Naive B cell (primary cell): ENCODE results near the gene SSRP1. TPM values are rescaled to one million over a fixed set of nuclear protein-coding genes. Genes with fewer than 3 reads are reported as not detected.

Experiments
- ATAC-seq, 2 donors: fragments of 150-1000 bp; cut with Tn5 transposase; 2 replicates each; pipeline ENCODE4 v1.10.0; 2021; ENCODE audit warnings: low read depth in 2 of 2, mild to moderate bottlenecking in 2 of 2, moderate library complexity in 2 of 2
- DNase-seq: peaks from one replicate; pipeline ENCODE4 v3.0.0; 2022
- H3K27ac Mint-ChIP-seq, 6 donors: one replicate each; pipeline ENCODE4 v1.8.0; 2020 to 2022; ENCODE audit warnings: mild to moderate bottlenecking in 6 of 6, mixed read lengths in 6 of 6, moderate library complexity in 5 of 6, inconsistent platforms in 2 of 6
- H3K27me3 Mint-ChIP-seq, 3 donors: one replicate each; pipeline ENCODE4 v1.8.0; 2021 to 2022; ENCODE audit warnings: mixed read lengths in 3 of 3, mild to moderate bottlenecking in 1 of 3
- H3K36me3 Mint-ChIP-seq, 2 donors: one replicate each; pipeline ENCODE4 v1.8.0; 2020 to 2022; ENCODE audit warnings: mixed read lengths in 2 of 2, inconsistent platforms in 1 of 2, mild to moderate bottlenecking in 1 of 2
- H3K4me1 Mint-ChIP-seq, 3 donors: one replicate each; pipeline ENCODE4 v1.8.0; 2020 to 2022; ENCODE audit warnings: mixed read lengths in 3 of 3, inconsistent platforms in 1 of 3, mild to moderate bottlenecking in 1 of 3, moderate library complexity in 1 of 3
- H3K4me3 Mint-ChIP-seq, 8 donors: one replicate each; pipeline ENCODE4 v1.8.0; 2020 to 2022; ENCODE audit warnings: mild to moderate bottlenecking in 8 of 8, mixed read lengths in 8 of 8, moderate library complexity in 8 of 8, inconsistent platforms in 2 of 8
- H3K9me3 Mint-ChIP-seq, 7 donors: one replicate each; pipeline ENCODE4 v1.8.0; 2020 to 2022; ENCODE audit warnings: mixed read lengths in 7 of 7, mild to moderate bottlenecking in 5 of 7, inconsistent platforms in 2 of 7, moderate library complexity in 1 of 7
- polyA plus RNA-seq, 6 donors: library from polyadenylated mRNA; unstranded; fragments of 300-500 nt; fragmentation: Illumina TruSeq; gene quantifications; one replicate each; pipeline ENCODE4 v1.2.3, GENCODE V29; 2021; ENCODE audit warnings: low read depth in 6 of 6

The SSRP1 gene
- polyA plus RNA-seq, 6 donors from 2014 or later: 22.7 to 39.6 (median 32.8) TPM

DNA sequence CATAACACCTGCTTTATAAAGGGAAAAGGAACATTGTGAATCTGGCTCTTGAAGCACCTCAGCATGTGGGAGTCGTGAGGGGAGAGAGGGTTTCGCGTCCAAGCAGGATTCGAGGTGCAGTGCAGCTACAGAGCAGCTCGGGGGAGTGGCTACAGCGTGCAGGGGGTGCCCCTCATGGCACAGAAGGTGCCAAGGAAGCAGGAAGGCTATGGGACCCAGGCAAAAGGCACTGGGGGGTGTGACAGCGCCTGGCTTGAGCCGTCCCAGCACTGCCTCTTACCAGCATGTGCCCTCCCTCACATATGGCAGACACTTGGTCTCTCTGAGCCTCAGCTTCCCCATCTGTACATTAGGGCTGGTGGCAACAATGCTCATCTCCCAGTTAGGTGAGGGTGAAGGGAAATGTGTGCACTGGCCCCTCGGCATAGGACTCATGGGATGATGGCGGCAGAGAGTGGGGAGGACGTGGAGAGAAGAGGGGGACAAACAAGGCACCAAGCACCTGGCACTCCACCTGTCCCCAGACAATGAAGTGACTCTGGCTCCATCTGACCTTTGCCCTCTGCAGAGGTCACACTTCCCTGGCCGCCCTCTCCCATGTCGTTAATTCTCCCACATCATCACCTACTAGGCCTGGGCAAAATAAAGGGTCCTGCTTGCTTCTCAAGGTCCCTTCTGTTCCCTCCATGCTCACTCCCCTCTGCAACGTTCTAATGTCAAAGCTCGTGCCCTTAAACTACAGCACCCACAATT is 21.3 kb downstream of the SSRP1 start:
- ATAC-seq (no peak), DNase-seq (no peak)
- H3K36me3 Mint-ChIP-seq: peaks cover 0 to 7% of the 10 kb centered on the region in 2 donors
- H3K9me3 Mint-ChIP-seq: no peaks in the 10 kb centered on the region
- peaks cover 5 to 15% (median 8%) of the 10 kb centered on the region in 3 donors for H3K4me1 Mint-ChIP-seq
- peaks cover 7 to 8% (median 7%) of the 10 kb centered on the region in 3 donors for H3K27me3 Mint-ChIP-seq
- no peak overlapping the region for H3K4me3 Mint-ChIP-seq
- no peak overlapping the region for H3K27ac Mint-ChIP-seq

DNA sequence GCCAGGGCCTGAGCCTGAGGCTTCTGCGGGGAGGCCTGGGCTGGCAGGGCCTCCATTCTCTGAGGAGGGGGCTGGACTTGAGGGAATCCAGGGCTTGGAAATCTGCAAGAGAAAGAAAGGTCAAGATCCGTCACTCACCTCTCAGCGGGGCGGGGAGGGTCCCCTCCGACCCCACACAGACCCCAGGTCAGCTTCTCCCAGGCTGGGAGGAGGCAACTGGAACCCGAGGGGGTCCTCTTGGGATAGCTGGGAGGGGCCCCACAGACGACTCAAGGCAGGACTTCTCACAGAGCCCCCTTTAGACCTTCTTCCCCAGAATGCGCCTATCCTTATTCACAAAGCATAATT is 21.9 kb downstream of the SSRP1 start:
- Mint-ChIP-seq H3K27me3 (peaks cover 7 to 8% (median 7%) of the 10 kb centered on the region in 3 donors), H3K4me3 (no peak overlapping the region), H3K4me1 (peaks cover 4 to 15% (median 5%) of the 10 kb centered on the region in 3 donors), H3K27ac (no peak overlapping the region), H3K36me3 (peaks cover 0 to 7% of the 10 kb centered on the region in 2 donors), H3K9me3 (no peaks in the 10 kb centered on the region)
- no peak for DNase-seq
- ATAC-seq: no peak

DNA sequence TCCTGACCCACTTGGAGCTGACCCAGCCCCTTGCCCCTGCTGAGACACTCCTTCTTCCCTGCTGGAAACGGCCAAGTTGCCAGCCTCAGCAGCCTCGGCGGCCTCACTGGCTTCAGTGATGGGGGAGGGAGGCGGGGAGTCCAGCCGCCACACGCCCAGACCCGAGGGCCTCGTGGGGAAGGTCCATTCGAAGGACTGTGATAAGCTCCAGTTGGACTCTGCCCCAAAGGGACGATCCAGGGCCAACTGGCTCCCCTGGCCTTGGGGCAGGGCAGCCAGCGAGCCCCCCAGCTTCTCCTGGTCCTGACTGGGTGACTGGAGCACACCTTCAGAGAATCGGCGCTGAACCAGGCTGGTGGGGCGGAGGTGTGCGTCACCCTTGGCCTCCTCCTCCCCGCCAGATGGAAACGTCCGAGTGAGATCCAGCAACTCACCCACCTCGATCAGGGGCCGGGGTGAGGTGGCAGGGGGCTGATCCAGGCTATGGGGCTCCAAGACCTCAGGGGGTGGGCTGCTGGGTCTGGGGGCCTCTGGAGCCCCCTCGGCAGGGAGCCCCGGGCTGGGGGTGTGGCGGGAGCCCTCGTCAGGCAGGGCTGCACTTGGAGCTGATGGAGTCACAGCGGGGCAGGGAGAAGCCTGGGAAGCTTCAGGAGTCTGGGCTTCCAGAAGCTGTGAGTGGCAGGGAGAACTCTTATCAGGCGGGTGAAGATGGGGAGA is 22.5 kb downstream of the SSRP1 start:
- no peaks in the 10 kb centered on the region for H3K9me3 Mint-ChIP-seq
- H3K36me3 Mint-ChIP-seq: peaks cover 0 to 7% of the 10 kb centered on the region in 2 donors
- ATAC-seq (no peak), DNase-seq (no peak)
- peaks cover 4 to 15% (median 5%) of the 10 kb centered on the region in 3 donors for H3K4me1 Mint-ChIP-seq
- H3K27ac Mint-ChIP-seq: no peak overlapping the region
- no peak overlapping the region for H3K4me3 Mint-ChIP-seq
- peaks cover 7 to 8% (median 7%) of the 10 kb centered on the region in 3 donors for H3K27me3 Mint-ChIP-seq

DNA sequence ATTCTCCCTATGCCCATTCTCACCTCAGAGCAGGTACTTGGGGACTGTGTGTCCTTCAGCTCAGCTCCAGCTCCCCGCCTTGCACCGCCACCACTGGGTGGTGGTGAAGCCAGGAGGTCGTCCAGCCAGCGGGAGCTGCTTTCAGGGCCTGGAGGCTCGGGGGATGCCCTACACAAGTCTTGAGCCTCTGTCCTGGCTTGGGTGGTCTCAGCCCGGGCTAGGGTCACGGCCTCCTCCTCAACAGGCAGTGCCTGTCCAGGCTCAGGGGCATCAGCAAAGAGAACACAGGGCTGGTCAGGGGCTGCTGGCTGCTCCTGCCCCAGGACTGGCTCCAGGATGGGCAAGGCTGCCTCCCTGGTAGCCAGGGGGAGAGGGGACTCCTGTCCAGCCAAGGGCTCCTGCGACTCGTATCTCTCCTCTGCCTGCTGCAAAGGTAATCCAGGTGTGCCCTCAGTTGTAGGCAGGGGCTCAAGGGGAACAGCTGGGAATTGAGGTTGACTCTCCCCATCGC is 23.1 kb downstream of the SSRP1 start:
- Mint-ChIP-seq H3K27me3 (peaks cover 7 to 8% (median 7%) of the 10 kb centered on the region in 3 donors), H3K4me1 (peaks cover 4 to 16% (median 5%) of the 10 kb centered on the region in 3 donors), H3K36me3 (peaks cover 0 to 7% of the 10 kb centered on the region in 2 donors), H3K9me3 (no peaks in the 10 kb centered on the region), H3K27ac (no peak overlapping the region), H3K4me3 (peak overlapping the region in 2 of 8 donors; percentile 22 to 61)
- ATAC-seq (no peak), DNase-seq (no peak)

DNA sequence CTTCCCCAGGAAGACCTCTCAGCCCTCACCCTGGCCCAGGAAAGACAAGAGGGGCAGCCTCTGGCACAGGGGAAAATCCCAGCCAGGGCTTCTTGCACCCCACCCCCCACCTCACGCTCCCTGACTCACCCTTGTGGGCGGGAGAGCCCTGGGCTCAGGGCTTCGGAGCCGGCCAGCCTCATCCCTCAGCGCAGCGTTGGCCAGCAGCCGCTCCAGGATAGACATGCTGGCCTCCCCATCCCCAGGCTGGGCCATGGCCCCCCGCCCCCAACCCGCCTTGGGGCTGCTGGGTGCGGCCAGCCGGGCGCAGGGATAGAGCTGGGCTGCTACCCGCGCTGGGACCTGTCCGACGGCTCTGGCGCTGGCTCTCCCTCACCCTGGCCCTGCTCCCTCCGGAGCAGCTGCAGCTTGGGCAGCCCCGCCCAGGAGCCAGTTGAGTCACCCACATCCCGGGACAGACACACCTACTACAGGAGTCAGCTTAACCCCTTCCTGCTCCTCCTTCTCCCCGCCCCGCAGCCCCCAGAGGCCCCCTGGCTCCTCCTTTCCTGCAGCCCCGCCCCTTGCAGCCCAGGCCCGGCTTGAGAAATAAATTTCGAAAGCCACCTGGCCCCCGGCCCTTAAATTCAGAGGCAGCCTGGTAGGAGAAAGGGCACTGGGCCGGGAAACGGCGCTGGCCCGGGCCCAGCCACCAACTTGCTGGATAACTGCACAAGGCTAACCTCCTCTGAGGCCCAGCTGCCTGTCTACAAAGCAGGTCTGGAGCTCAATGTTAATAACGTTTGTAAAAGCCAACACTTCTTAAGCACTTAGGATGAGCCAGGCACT is 24.4 kb downstream of the SSRP1 start:
- peak in 1 of 2 donors; percentile 21 for ATAC-seq
- H3K27ac Mint-ChIP-seq: no peak overlapping the region
- no peaks in the 10 kb centered on the region for H3K9me3 Mint-ChIP-seq
- peak overlapping the region in 6 of 8 donors; percentile 9 to 76 (median 38) for H3K4me3 Mint-ChIP-seq
- peaks cover 5 to 19% (median 11%) of the 10 kb centered on the region in 3 donors for H3K4me1 Mint-ChIP-seq
- H3K27me3 Mint-ChIP-seq: peaks cover 7 to 8% (median 7%) of the 10 kb centered on the region in 3 donors
- DNase-seq: no peak
- peaks cover 0 to 7% of the 10 kb centered on the region in 2 donors for H3K36me3 Mint-ChIP-seq

DNA sequence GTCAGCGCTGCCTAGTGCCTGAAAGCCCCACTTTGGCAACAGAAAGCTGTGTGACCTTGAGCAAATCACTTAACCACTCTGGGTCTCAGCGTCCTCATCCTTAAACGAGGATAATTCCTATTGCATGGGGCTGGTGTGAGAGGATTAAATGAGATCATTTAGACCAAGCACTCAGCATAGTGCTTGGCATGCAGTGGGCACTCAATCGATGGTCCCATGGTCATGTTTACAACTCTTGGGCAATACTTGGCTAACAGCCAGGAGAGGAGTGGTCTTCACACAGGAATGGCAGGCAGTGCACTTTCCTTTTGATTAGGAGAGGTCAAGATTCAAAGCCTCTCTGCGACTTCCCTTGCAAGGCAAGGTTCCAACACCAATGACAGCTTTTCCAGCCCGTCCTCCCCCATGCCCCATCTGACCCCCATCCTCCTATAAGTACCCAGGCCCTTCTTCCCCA is 25.0 kb downstream of the SSRP1 start:
- H3K9me3 Mint-ChIP-seq: no peaks in the 10 kb centered on the region
- ATAC-seq (no peak), DNase-seq (no peak)
- H3K4me1 Mint-ChIP-seq: peaks cover 5 to 19% (median 11%) of the 10 kb centered on the region in 3 donors
- peak overlapping the region in 4 of 8 donors; percentile 22 to 76 (median 57) for H3K4me3 Mint-ChIP-seq
- H3K27ac Mint-ChIP-seq: no peak overlapping the region
- peaks cover 0 to 7% of the 10 kb centered on the region in 2 donors for H3K36me3 Mint-ChIP-seq
- H3K27me3 Mint-ChIP-seq: peaks cover 7 to 8% (median 7%) of the 10 kb centered on the region in 3 donors

DNA sequence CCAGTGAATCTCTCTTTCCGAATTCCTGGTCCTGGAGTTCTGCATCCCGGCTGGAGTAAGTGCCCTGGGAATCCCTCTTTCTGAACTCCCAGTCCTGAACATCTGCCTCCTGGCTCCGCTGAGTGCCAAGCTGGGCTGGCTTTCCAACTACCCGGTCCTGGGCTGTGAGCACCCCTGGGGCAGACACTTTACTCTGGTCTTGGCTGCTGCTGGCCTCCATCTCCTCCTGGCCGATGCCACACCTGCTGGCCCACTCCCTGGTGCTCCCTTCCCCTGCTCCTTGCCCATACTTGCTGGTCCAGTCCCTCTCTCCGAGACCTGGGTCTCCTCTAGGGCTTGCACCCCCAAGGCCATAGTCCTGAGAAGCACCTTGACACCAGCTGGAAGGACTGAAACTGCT is 25.6 kb downstream of the SSRP1 start:
- peak overlapping the region in 1 of 6 donors; percentile 20 for H3K27ac Mint-ChIP-seq
- peaks cover 0 to 7% of the 10 kb centered on the region in 2 donors for H3K36me3 Mint-ChIP-seq
- no peak overlapping the region for H3K4me3 Mint-ChIP-seq
- no peak for DNase-seq
- peaks cover 5 to 19% (median 11%) of the 10 kb centered on the region in 3 donors for H3K4me1 Mint-ChIP-seq
- ATAC-seq: no peak
- H3K27me3 Mint-ChIP-seq: peaks cover 7 to 8% (median 7%) of the 10 kb centered on the region in 3 donors
- H3K9me3 Mint-ChIP-seq: no peaks in the 10 kb centered on the region

DNA sequence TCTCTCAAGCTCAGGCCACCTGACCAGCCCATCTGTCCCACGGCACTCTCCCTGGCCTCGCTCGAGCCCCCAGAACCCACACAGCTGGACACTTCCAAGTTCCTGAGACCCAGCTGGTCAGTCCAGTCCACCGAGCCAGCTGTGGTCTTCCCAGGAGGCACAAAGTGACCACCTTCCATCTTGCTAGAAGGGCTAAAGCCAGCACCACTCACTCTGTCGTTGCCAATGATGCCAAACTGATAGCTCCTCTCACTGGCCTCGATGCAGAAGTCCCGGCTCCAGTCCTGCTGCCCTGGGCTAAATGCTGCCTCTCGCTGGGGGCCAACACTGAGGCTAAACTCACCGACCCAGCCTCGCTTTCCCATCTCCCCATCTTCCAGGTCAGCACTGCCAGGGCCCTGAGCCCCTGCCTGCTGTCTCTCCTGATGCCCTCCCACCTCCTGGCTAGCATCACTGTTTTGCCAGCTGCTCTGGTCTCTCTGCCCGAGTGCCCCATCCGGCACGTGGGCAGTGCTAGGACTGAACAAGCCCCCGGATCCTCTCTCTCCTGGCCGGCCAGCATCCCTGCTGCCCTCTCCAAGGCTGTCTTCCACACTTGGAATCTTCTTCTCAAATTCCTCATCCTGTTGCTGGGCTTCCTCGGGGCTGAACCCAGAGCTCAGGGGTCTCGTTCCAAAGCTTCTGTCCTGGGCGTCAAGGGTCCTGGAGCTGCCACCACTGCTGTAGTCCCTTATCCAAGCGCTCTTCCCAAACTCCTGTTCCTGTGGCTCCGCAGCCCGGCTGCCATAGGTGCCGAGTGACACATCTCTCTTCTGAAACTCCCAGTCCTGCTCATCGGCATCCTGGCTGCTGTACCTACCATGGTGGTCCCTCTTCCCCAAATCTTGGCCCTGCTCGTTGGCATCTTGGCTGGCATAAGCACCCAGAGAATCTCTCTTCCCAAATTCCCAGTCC is 26.3 kb downstream of the SSRP1 start:
- ATAC-seq (no peak), DNase-seq (no peak)
- peak overlapping the region in 1 of 8 donors; percentile 6 for H3K4me3 Mint-ChIP-seq
- peaks cover 0 to 7% of the 10 kb centered on the region in 2 donors for H3K36me3 Mint-ChIP-seq
- no peaks in the 10 kb centered on the region for H3K9me3 Mint-ChIP-seq
- H3K27ac Mint-ChIP-seq: peak overlapping the region in 1 of 6 donors; percentile 14
- H3K4me1 Mint-ChIP-seq: peaks cover 5 to 19% (median 11%) of the 10 kb centered on the region in 3 donors
- peaks cover 7 to 8% (median 7%) of the 10 kb centered on the region in 3 donors for H3K27me3 Mint-ChIP-seq

DNA sequence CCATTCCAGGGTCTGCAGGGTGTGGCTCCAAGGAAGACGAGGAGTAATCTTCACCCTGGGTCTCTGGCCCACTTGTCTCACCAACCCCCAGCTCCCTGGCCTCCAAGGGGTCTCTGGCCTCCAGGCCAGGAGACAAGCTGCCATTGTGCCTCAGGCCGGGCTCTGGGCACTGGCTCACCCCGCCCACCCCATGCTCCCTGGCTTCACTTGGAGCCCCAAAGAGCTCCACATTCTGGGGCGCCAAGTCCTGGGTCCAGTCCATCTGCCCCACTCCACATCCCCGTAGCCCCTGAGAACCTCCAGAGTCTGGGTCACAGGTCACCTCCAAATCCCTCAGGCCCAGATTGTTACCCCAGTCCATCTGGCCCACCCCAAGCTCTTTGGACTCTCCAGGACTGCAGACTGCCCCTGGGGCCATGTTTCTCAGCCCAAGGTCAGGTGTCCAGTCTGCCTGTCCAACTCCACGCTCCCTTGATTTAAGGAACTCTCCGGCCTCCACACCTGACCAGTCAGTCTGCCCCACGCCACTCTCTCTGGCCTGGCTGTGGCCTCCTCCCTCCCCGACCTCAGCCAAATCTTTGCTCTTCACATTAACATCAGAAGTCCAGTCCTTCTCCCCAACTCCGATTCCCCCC is 27.1 kb downstream of the SSRP1 start:
- ATAC-seq (no peak), DNase-seq (no peak)
- Mint-ChIP-seq H3K4me1 (peaks cover 5 to 19% (median 11%) of the 10 kb centered on the region in 3 donors), H3K27me3 (peaks cover 7 to 8% (median 7%) of the 10 kb centered on the region in 3 donors), H3K36me3 (peaks cover 0 to 7% of the 10 kb centered on the region in 2 donors), H3K4me3 (no peak overlapping the region), H3K27ac (peak overlapping the region in 2 of 6 donors; percentile 62 to 72), H3K9me3 (no peaks in the 10 kb centered on the region)

DNA sequence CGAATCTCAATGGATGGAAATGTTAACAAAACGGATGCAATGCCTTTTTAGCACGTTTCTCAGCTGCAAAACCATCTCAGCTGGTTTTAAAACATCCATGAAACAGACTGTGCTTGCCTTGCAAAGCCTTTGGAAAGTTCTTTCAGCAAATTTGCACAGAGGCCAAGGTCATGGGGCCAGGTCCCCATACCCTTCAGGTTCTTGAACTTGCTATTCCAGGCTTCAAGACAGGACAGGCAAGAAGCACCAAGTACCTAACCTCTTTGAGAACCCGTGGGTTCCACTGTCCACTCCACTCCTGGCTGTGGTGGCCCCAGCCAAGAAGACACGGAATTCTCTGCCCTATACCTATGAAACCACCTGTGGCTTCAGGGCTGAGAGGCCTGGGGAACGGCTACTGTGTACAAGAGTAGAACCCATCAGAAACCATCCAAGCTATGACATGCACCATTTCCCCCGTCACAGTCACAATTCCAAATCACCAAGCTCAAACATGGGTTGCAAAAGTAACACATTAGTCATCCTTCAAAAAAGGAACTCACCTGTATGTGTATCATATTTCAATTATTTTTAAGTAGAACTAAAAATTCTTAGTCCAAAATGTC is 27.9 kb downstream of the SSRP1 start:
- peaks cover 5 to 19% (median 11%) of the 10 kb centered on the region in 3 donors for H3K4me1 Mint-ChIP-seq
- peaks cover 7 to 8% (median 7%) of the 10 kb centered on the region in 3 donors for H3K27me3 Mint-ChIP-seq
- H3K4me3 Mint-ChIP-seq: no peak overlapping the region
- ATAC-seq (no peak), DNase-seq (no peak)
- peak overlapping the region in 1 of 6 donors; percentile 70 for H3K27ac Mint-ChIP-seq
- H3K9me3 Mint-ChIP-seq: no peaks in the 10 kb centered on the region
- peaks cover 0 to 7% of the 10 kb centered on the region in 2 donors for H3K36me3 Mint-ChIP-seq

DNA sequence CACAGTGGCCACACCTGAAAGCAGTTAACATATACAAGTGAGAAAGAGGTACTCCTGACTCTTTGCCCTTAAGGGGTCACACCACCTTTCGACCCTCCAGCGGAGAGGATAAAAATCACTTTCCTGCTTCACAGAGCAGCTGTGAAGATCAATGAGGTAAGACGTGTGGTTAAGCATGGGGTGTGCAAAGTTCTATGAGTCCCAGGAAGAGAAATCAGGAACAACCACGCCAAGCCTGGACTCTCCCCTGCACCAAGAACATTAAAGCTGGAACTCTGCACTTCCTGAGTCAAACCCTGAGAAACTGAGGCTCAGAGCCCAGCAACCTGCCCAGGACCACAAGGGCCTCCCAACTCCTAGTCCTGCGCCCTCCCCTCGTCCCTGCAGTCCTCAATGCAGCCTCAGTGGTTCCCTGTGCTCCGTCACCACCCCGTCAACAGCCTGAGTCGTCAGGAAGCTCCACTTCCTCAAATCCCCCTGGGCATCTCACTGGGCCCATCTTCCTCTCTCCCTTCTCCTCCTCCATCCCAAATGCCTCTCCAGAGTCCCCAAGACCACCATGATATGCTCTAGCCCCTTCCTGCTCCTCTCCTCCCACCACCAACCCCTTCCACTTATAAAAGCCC is 28.6 kb downstream of the SSRP1 start:
- Mint-ChIP-seq H3K36me3 (peaks cover 0 to 9% of the 10 kb centered on the region in 2 donors), H3K4me3 (peak overlapping the region in 1 of 8 donors; percentile 53), H3K4me1 (peaks cover under 1 to 17% (median 7%) of the 10 kb centered on the region in 3 donors), H3K27me3 (peaks cover under 1 to 4% (median 2%) of the 10 kb centered on the region in 3 donors), H3K9me3 (no peaks in the 10 kb centered on the region), H3K27ac (peak overlapping the region in 3 of 6 donors; percentile 7 to 70 (median 34))
- no peak for DNase-seq
- ATAC-seq: no peak
